Activated CD8-positive, alpha-beta memory T cell treated with anti-CD3 and anti-CD28 coated beads, Interleukin-2, amount 50 U/mL, for 1 hour (primary cell): ENCODE measurements around the gene IL6R.

ENCODE experiments used
- DNase-seq: peaks from one replicate; pipeline ENCODE4 v3.0.0-alpha.2; 2020; ENCODE audit errors: extremely low read depth

IL6R gene

GRCh38 chr1:154517661-154518060 is 112.5 kb downstream of the IL6R start:
- DNase-seq: no peak
